Body of pancreas (tissue), 4 donors: Measurements from ENCODE around the gene TSPAN15.

Experiments
- POLR2A ChIP-seq, 3 donors: fragments of 450-650 bp; IDR thresholded peaks; one replicate each; pipeline ENCODE4 v1.6.1; 2016; ENCODE audit warnings: antibody characterized with exemption in 3 of 3, mild to moderate bottlenecking in 2 of 3
- TF ChIP-seq, protein P1 (sequence below), 7 experiments: fragments of 450-650 bp in 4 of 7; fragments of 200-600 bp in 3 of 7; sonication (generic) in 3 of 7; IDR thresholded peaks; one replicate each; pipeline ENCODE4 v1.5.1; 2016 to 2019; ENCODE audit warnings: antibody characterized with exemption in 7 of 7

DNA sequence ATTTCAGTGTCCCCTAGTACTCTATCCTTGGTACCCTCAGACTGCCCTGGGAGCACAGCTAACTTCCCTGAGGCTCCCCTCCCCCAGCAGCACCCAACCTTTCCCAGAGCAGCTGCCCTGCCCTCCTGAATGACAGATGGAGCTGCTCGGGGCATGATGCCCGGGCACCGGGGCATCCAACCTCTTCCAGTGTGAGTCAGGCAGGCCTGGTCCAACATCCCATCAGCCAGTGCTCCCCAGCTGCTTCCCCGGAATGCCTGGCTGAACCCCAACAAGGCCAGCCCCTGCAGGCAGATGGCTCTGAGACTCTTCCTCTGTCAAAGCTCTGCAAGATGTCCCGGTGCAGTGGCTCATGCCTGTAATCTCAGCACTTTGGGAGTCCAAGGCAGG lies 11.9 kb upstream of the TSPAN15 start:
- TF ChIP-seq, protein P1, sequence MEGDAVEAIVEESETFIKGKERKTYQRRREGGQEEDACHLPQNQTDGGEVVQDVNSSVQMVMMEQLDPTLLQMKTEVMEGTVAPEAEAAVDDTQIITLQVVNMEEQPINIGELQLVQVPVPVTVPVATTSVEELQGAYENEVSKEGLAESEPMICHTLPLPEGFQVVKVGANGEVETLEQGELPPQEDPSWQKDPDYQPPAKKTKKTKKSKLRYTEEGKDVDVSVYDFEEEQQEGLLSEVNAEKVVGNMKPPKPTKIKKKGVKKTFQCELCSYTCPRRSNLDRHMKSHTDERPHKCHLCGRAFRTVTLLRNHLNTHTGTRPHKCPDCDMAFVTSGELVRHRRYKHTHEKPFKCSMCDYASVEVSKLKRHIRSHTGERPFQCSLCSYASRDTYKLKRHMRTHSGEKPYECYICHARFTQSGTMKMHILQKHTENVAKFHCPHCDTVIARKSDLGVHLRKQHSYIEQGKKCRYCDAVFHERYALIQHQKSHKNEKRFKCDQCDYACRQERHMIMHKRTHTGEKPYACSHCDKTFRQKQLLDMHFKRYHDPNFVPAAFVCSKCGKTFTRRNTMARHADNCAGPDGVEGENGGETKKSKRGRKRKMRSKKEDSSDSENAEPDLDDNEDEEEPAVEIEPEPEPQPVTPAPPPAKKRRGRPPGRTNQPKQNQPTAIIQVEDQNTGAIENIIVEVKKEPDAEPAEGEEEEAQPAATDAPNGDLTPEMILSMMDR (IDR thresholded peaks at IDR 0.05): no peak
- TF ChIP-seq POLR2A (IDR thresholded peaks at IDR 0.05): no peak
